Neural crest cell (in vitro differentiated cells): ENCODE measurements around the gene CACNA1H. TPM values are rescaled to one million over a fixed set of nuclear protein-coding genes. Genes with fewer than 3 reads are reported as not detected.

ENCODE experiments used
- DNase-seq: peaks from one replicate; pipeline ENCODE4 v3.0.0; 2021; ENCODE audit warnings: low read depth, mixed read lengths, low spot score
- H3K27ac Mint-ChIP-seq: one replicate; pipeline ENCODE4 v1.8.0; 2021; ENCODE audit warnings: mild to moderate bottlenecking, mixed read lengths; ENCODE audit not compliant: unreplicated experiment
- H3K27me3 Mint-ChIP-seq: 2 replicates; pipeline ENCODE4 v1.8.0; 2021; ENCODE audit warnings: low read depth, mild to moderate bottlenecking, mixed read lengths
- H3K36me3 Mint-ChIP-seq: 2 replicates; pipeline ENCODE4 v1.8.0; 2021; ENCODE audit warnings: low read depth, mild to moderate bottlenecking, mixed read lengths
- H3K4me1 Mint-ChIP-seq: 2 replicates; pipeline ENCODE4 v1.8.0; 2021; ENCODE audit warnings: mixed read lengths
- H3K4me3 Mint-ChIP-seq: one replicate; pipeline ENCODE4 v1.8.0; 2021; ENCODE audit warnings: mild to moderate bottlenecking, mixed read lengths
- H3K9me3 Mint-ChIP-seq: 2 replicates; pipeline ENCODE4 v1.8.0; 2021; ENCODE audit warnings: mixed read lengths
- CTCF ChIP-seq: fragments of 200-600 bp; sonication (generic); conservative IDR thresholded peaks from 2 replicates; pipeline ENCODE4 v1.5.0; 2021; ENCODE audit warnings: antibody characterized with exemption, mild to moderate bottlenecking
- total RNA-seq: library from RNA; stranded (reverse); gene quantifications from 2 replicates; pipeline ENCODE4 v1.2.1, GENCODE V29; 2021

Gene CACNA1H
- total RNA-seq, 1 donor from 2014 or later = 10.7 TPM

DNA sequence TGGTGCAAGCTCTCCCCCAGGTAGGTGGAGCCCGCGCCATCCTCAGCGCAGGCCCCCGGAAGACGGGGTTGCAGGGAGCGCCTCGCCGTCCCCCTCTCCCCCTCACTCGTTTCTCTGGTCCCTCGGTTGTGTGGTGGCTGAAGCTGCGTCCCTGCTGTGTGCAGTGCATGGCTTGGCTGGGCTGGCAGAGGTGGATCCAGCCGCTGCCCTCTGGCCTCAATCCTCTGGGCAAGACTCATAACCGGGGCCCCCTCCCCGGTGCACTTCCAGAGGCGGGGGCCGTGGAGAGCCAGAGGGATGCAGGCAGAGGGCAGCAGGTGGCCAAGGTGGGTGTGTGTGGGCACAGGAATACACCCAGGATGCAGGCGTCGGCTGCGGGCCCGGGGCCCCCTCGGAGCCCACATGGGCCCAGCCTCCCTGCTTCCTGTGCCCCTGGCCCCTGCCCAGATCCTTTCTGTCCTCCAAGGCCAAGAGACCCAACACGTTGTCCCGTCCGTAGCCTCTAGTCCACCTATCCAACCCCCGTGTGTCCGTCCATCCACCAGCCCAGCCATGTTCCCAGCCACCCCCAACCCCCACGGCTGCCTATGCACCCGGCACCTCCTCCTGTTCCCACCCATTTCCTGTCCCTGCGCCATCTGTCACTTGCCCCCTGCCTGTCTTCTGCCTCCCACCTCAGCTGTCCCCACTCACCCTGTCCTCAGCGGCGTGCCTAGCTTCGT, 62.8 kb downstream of the CACNA1H start:
- no peaks in the 10 kb centered on the region for H3K9me3 Mint-ChIP-seq
- H3K36me3 Mint-ChIP-seq = no peaks in the 10 kb centered on the region
- H3K27ac Mint-ChIP-seq = no peak overlapping the region
- DNase-seq = no peak
- no peaks in the 10 kb centered on the region for H3K27me3 Mint-ChIP-seq
- TF ChIP-seq CTCF = no peak
- H3K4me1 Mint-ChIP-seq = no peaks in the 10 kb centered on the region
- no peak overlapping the region for H3K4me3 Mint-ChIP-seq

DNA sequence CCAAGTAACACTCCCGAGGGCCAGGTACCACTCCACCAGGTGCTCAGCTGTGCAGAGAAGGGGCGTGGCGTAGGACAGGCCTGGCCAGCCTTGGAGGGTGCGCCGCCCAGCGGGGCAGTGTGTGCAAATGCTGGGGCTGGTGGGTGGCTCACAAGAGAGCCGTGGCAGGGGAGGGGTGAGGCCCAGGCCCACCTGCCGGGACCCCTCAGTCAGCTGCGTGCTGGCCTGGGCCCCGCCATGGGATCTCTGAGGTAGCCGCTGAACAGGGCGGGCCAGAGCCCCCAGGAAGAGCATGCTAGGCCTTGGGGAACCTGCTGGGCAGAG, 63.4 kb downstream of the CACNA1H start:
- no peaks in the 10 kb centered on the region for H3K9me3 Mint-ChIP-seq
- no peak for TF ChIP-seq CTCF

GRCh38 chr16:1216681-1217400, 63.9 kb downstream of the CACNA1H start:
- no peaks in the 10 kb centered on the region for H3K9me3 Mint-ChIP-seq
- H3K36me3 Mint-ChIP-seq = no peaks in the 10 kb centered on the region
- no peak for DNase-seq

More for the DNA sequence above, 63.4 kb downstream of the CACNA1H start:
- H3K27me3 Mint-ChIP-seq = no peaks in the 10 kb centered on the region
- H3K4me3 Mint-ChIP-seq = no peak overlapping the region
- no peaks in the 10 kb centered on the region for H3K36me3 Mint-ChIP-seq
- H3K27ac Mint-ChIP-seq = no peak overlapping the region
- H3K4me1 Mint-ChIP-seq = no peaks in the 10 kb centered on the region
- no peak for DNase-seq

GRCh38 chr16:1217526-1217925, 64.6 kb downstream of the CACNA1H start:
- no peak overlapping the region for H3K27ac Mint-ChIP-seq
- H3K4me1 Mint-ChIP-seq = no peaks in the 10 kb centered on the region
- no peaks in the 10 kb centered on the region for H3K9me3 Mint-ChIP-seq
- no peaks in the 10 kb centered on the region for H3K36me3 Mint-ChIP-seq
- no peak overlapping the region for H3K4me3 Mint-ChIP-seq
- TF ChIP-seq CTCF = no peak
- no peak for DNase-seq
- H3K27me3 Mint-ChIP-seq = no peaks in the 10 kb centered on the region

More at GRCh38 chr16:1216681-1217400, 63.9 kb downstream of the CACNA1H start:
- H3K27me3 Mint-ChIP-seq = no peaks in the 10 kb centered on the region
- peak overlapping the region; percentile 19 for H3K27ac Mint-ChIP-seq
- TF ChIP-seq CTCF = no peak
- no peaks in the 10 kb centered on the region for H3K4me1 Mint-ChIP-seq
- no peak overlapping the region for H3K4me3 Mint-ChIP-seq

DNA sequence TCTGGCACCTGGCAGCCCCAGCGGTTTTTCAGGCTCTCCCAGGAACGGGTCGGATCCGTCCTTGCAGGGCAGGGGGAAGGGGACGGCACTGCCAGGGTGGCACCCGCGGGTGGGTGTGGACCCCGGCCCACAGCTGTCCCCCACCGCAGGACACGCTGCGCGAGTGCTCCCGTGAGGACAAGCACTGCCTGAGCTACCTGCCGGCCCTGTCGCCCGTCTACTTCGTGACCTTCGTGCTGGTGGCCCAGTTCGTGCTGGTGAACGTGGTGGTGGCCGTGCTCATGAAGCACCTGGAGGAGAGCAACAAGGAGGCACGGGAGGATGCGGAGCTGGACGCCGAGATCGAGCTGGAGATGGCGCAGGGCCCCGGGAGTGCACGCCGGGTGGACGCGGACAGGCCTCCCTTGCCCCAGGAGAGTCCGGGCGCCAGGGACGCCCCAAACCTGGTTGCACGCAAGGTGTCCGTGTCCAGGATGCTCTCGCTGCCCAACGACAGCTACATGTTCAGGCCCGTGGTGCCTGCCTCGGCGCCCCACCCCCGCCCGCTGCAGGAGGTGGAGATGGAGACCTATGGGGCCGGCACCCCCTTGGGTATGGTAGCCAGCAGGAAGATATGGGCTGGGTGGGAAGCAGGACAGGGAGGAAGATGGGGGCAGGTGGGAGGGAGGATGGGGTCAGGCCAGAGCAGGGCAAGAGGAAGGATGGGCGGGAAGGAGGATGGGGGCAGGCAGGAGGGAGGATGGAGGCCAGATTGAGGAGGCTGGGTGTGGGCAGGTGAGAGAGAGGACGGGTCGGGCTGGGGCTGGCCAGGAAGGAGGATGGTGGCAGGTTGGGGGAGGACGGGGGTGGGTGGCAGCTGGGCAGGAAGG, 65.4 kb downstream of the CACNA1H start:
- Mint-ChIP-seq H3K4me3 (no peak overlapping the region), H3K27ac (no peak overlapping the region), H3K9me3 (no peaks in the 10 kb centered on the region), H3K4me1 (no peaks in the 10 kb centered on the region), H3K27me3 (no peaks in the 10 kb centered on the region), H3K36me3 (no peaks in the 10 kb centered on the region)
- no peak for DNase-seq
- TF ChIP-seq CTCF = no peak
